Breast epithelium (tissue), 3 donors: ENCODE measurements around the gene TJP1.

ENCODE experiments used
- CTCF ChIP-seq, 3 donors: fragments of 450-650 bp; IDR thresholded peaks; one replicate each; pipeline ENCODE4 v1.5.1; 2016 to 2017; ENCODE audit warnings: antibody characterized with exemption in 3 of 3, mild to moderate bottlenecking in 3 of 3, moderate library complexity in 3 of 3
- POLR2A ChIP-seq: fragments of 450-650 bp; IDR thresholded peaks from one replicate; pipeline ENCODE4 v1.6.1; 2016; ENCODE audit warnings: antibody characterized with exemption, mild to moderate bottlenecking, moderate library complexity
- POLR2AphosphoS5 ChIP-seq, 3 donors: sonication (generic); formaldehyde crosslinking; IDR thresholded peaks; one replicate each; pipeline ENCODE4 v1.6.1; 2017; ENCODE audit warnings: antibody characterized with exemption in 3 of 3

DNA sequence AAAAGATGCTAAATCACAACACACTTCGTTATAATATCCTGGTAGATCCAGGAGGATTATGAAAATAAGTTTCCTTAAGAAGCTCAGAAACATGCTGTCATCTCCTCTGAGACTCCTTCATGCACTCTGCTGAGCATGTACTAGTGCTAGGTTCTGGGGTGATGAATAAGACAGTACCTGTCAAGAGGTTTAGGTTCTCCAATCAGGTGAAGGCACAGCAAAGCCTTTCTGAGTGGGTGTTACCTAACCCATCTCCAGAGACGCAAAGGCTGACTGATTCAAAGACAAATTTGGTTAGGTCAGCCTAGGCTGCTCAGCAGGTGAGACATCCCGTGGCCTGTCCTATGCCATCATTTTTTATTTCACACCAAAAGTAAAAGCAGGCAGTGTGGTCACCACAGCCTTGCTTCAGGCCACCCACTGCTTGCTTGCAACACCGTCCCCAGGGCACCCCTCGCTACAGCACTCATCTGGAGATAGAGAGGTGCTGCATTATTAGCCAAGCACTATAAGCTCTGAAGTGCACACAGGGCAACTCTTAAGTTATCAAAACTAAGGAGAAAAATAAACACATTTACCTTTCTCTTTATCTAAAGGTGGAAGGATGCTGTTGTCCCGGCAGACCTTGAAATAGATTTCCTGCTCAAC is 117.2 kb downstream of the TJP1 start:
- TF ChIP-seq POLR2A (no peak), CTCF (IDR thresholded peaks at IDR 0.05) (no peak), POLR2AphosphoS5 (IDR thresholded peaks at IDR 0.05) (no peak)
